SH-SY5Y (cell line): ENCODE measurements around the gene AHRR.

Experiments
- GATA2 ChIP-seq: IDR thresholded peaks from 2 replicates; pipeline ENCODE4 v1.6.1; 2011; ENCODE audit warnings: mild to moderate bottlenecking, low read depth, low read length
- GATA3 ChIP-seq: IDR thresholded peaks from 2 replicates; pipeline ENCODE4 v1.6.1; 2011; ENCODE audit warnings: low read depth, mild to moderate bottlenecking, low read length, moderate library complexity

GRCh38 chr5:312845-313244 is 8.7 kb upstream of the AHRR start:
- no peak for TF ChIP-seq GATA3
- no peak for TF ChIP-seq GATA2
